NCI-H2171 (cell line): ENCODE measurements around the gene ALG5.
A peak's percentile ranks its signal among the peaks of the same experiment; 100 is the strongest.

Experiments
- DNase-seq: peaks from one replicate; lab custom pipeline; 2025; lab: John Stamatoyannopoulos, UW

The ALG5 gene, protein sequence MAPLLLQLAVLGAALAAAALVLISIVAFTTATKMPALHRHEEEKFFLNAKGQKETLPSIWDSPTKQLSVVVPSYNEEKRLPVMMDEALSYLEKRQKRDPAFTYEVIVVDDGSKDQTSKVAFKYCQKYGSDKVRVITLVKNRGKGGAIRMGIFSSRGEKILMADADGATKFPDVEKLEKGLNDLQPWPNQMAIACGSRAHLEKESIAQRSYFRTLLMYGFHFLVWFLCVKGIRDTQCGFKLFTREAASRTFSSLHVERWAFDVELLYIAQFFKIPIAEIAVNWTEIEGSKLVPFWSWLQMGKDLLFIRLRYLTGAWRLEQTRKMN

DNA sequence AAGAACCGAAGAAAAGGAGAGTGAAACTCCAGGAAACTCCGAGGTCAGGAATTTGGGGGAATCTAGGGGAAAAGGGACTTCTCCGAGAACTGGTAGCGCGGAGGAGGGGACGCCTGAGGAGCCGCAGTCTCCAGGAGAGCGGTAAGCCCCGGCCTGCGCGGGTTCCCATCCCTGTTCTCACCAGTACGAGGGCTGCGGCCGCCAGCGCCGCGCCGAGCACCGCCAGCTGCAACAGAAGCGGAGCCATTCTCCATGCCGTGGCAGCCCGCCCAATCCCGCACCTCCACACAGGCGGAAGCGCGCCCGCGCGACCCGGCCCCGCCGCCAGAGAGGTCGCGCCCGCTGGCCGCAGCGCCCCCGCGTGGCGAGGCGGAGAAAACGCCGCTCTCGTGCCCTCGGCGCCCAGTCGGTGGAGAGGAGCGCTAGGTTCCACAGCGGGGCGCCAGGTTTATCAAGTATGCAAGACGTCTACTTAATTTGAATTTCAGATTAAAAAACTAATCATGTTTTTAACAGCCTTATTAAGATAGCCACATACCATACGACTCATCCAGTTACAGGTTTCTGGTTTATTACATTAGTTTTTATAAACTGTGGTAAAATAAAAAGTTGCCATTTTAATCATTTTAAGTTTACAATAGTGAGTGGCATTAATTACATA lies at the start of gene ALG5:
Gene ALG5, minus strand, starts transcription at position 287 of the 661 bp plus-strand sequence. Its CDS starts 40 bp downstream, at position 247.
- peak; percentile 72 for DNase-seq

DNA sequence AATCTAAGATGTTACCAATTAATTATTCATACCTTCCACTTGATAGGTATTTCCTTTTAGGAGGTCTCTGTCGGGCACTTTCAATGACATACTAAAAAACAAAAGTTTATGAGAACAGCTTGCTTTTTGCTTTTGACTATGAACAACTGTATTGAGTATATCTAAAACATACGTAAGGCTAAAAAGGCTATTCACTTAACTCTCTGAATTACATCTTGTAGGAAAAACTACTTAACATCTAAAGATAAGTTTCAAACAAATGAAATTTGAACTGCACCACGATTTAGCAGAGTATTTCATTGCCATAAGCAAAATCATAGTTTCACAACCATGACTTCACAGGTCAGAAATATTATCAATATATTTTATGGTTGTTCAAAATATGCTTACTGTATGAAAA lies 48.7 kb upstream of the ALG5 start:
- no peak for DNase-seq

DNA sequence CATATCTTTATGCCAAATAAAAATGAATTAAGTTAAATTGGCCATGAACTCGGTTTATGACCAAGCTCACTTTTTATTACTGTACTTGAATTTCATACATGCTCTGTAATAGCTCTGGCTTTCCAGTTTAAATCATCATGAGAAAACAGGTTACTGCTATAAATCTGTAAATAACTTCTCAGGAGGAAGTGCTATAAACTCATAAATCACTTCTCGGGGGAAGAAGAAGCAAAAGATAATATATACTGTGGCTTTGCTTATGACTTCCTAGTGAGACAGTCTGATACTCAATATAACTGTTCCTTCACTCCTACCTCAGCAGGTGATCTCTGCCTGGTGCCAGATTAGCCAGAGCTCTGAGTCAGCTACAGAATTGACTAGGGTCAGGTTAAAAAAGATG lies 47.9 kb upstream of the ALG5 start:
- no peak for DNase-seq

DNA sequence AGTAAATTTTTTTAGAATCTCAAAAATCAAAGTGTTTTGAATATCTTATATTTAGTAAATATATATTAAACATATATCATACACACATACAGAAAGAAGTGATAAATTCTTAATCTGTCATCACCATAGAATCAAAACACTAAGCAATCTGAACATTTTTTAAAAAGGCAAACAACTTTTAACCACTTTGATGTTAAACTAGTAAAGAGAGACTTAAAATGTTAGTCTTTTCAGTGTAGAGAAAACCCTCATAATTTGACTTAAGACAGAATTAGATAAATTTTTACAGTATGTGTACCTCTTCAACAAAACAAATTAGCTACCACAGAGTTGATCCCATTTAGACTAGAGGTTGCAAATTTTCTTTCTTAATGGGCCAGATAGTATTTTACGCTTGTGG lies 46.9 kb upstream of the ALG5 start:
- no peak for DNase-seq

DNA sequence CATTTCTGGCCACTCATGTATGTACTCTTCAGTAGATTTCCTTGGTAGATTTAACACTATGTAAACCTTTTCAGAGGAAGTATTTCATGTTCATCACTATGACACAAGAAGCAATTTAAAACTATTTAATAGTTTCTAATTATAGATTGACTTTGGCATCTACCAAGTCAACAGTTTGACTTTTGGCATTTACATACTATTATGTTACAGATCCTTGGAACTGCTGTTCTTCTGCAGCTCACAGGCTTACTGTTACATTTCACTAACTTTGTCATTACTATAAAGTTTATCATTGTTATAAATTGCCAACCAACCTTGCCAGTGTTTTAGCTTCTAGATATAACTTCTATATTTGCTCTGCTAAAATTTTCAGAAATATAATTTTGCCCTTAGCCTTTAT lies 41.6 kb upstream of the ALG5 start:
- no peak for DNase-seq

DNA sequence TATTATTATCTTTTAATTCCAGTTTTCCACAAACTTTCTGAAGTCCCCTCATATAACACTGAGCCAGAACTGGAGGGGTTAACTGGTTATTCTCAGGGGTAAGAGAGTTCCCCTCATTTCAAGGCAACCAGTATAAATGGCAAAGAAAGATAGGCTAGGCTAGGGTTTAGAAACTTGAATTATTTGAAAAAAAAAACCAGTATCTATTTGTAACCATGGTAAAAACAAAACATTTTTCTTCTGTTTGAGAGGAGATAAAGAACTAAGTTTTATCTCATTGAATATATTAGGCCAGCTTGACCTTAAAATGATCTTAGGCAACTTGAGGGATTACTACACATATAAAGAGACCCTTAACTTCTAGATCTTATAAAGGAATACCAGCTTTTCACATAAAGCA lies 40.8 kb upstream of the ALG5 start:
- no peak for DNase-seq

DNA sequence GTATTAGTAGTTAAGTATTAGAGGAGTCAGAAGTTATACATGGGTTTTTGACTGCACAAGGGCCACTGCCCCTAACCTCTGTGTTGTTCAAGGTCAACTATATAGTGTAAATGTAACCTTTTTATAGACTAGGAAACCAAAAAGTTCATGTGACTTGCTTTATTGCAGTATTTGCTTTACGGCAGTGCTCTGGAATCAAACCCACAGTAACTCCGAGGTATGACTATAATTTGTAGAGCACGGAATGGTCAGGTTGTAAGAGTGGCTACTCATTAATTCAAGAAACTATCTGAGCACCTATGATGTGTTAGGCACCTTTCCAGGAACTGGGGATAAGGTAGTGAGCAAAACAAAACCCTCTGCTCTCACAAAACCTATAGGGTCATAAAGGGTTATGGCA lies 38.1 kb upstream of the ALG5 start:
- DNase-seq, result no peak

DNA sequence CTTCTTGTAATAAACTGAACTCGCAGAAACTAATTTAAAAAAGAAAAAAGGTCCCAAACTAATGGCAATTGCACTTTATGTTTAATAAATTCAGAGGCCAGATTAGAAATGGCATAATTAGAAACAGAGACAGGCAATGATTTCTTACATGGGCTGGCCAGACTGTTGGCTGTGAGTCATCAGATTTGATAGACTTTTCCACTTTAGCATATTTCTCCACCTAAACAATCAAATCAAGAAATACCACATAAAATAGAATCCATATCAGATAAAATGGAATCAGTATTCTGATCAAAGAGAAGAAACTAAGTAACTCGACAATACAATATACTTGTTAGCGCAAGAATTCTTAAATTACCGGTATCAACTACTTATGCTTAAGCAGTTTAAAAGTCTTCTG lies 30.5 kb upstream of the ALG5 start:
- DNase-seq, result no peak

DNA sequence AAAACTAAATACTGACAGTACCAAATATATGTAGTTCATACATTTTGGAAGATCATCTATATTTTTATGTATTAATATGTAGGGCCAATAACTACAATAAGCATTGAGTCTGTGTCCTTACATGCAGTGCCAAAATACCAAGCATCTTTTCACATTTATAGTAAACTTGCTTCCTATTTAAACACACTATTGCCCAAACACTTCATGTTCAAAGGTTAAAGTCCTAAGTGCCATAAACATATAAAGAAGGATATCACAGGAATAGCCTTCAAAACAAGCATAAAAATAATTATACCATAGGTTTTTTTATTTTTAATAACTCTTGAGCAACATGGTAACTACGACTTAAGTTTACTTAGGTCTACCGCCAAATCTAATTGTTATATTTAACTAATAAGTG lies 28.5 kb upstream of the ALG5 start:
- DNase-seq, result no peak

DNA sequence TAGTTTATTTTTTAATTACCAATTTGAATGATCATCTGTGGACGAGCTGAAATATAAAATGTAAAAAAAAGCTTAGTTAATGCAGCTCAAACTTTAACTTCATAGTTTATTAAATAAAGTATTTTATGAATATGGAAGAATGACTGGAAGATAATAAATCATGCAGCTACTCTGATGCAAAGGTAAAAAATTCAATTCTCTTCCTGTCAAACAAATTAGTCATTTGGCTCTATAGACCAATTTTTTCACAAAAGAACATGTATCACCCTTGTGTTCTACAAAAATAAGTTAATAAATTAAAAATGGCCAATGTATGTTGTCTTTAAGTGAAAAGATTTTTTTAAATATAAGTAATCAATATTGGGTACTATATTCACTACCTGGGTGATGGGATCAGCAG lies 27.6 kb upstream of the ALG5 start:
- no peak for DNase-seq

DNA sequence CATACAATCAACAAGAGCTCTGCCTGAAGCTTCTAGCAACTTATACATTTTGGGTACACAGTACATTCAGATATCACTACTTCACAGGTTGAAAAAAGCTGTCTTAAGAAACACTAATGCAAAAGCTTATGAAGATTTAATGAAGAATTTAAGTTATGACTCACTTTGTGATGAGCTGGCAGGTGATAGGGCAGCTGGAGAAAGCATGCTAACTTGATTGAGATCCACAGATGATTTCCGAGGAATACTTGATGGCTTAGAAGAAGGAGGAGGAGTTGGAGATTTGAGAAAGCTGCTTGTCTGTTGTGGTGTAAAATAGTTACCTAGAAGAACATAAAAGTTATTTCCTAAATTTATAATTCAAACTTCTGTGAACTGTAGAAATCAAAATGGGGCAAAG lies 24.7 kb upstream of the ALG5 start:
- no peak for DNase-seq

DNA sequence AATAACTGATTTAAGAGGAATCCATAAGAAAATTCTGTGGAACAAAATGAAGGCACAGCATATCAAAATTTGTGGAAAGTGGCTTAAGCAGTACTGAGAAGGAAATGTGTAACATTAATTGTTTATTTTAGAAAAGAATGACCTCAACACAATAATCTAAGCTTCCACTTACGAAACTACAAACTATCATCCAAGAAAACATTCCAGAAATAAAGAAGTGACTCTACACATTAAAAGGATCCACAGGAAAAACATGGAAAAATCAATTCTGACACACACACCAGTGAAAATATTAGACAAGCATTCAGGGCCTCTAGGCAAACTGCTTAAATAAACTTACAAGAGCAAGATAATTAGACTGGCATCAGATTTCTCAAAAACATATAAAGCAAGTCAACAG lies 15.5 kb upstream of the ALG5 start:
- no peak for DNase-seq

DNA sequence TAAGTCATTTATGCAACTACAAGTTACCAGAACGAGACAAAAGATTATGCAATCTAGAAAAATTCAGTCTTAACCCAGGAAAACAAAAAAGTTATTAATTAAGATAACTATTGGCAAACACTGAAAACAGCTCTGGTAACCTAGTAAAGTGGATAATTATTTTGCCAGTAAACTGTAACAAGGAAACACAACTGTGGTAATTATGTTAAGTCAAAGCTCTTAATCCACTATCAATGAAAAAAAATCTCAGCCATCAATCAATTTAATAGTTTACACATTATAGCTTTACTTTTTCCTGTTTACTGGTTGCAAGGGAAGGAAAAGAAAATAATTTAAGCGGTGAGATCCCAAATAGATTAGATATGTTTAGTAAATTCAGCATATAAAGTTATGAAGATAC lies 12.6 kb upstream of the ALG5 start:
- DNase-seq, result no peak

DNA sequence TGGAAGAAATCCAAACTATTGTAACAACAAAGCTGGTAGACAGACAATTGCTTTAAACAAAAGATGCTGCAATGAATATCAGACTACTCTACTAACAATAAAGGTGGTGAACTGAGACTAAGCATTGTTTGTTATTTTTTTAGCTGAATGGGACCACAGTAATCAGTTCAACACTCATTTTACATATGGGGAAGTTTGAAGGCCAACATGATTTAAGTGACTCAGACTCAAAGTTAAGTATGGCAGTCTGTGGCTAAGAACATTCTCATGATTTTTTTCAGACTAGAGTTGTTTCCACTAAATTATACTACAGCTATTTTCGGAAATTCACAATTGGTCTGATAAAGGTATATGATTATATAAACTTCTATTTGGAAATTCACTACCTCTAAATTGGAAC lies 11.9 kb upstream of the ALG5 start:
- no peak for DNase-seq

DNA sequence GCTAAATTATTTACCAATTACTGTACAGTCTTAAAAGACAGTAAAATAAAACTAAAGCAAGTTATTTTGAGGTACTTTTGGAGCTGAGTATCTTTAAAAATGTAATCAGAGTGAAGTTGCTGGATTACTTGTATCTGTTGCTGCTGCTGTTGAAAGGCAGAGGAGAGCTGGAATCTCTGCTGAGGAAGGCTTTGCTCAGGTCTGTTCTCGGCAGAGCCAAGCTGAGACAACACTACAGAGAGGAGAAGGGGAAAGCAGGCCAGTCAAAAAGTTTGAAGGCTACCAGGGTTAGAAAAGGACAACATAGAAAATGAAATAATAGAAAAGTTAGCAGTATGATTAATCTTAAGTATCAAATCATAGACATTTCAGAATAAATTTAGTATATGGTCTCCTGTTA lies 11.3 kb upstream of the ALG5 start:
- DNase-seq, result no peak

DNA sequence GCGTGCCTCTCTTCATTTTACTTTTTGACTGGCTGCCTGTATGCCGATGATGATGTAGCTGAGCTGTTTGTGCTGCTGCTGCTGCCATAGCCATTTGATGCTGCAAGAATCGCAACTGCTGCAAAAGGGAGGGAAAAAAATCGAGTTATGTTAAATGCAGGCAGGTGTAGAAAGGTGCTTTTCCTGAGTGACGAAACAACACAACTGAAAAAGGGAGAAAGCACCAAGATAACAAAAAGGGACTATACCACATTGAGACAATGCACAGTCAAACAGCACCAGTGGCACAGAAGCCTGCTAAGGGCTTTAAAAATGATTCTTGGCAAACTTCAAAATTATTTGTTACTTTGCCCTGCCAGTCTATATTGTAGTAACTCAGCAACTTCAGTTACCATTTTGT lies 10.6 kb upstream of the ALG5 start:
- no peak for DNase-seq

DNA sequence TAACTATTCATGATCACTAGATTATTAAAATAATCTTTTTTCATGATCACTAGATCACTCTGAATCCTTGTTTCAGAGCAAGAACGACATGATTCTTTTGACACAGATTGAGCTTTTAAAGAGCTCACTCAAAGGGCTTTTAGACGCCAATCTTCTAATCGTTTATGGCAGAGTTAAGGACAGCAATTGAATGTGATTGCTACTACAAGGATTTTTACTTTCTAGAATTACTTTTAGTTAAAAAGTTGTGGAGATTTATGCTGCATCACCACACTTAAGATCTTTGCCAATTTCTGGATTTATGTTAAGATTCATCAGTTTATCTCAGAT lies 2.7 kb upstream of the ALG5 start:
- no peak for DNase-seq

DNA sequence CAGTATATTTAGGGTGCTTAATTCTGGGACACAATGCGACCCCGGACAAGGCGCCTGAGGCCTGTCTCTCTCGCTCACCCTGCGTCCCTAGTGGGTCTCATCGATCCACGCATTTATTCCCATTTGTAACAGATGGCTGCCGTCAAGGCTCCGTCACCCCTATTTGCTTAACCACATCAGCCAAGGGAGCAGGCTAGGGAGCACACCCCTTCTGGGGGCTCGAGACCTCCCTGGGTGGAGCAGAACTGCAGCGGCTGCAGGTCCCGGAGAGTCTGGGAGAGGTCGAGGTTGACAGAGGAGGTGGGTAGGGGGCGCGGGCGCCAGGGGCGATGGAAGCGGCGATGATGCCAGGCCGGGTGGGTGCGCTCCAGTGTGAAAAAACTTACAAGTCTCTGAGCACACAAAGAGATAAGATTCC lies 507 bp downstream of the ALG5 start:
- no peak for DNase-seq

DNA sequence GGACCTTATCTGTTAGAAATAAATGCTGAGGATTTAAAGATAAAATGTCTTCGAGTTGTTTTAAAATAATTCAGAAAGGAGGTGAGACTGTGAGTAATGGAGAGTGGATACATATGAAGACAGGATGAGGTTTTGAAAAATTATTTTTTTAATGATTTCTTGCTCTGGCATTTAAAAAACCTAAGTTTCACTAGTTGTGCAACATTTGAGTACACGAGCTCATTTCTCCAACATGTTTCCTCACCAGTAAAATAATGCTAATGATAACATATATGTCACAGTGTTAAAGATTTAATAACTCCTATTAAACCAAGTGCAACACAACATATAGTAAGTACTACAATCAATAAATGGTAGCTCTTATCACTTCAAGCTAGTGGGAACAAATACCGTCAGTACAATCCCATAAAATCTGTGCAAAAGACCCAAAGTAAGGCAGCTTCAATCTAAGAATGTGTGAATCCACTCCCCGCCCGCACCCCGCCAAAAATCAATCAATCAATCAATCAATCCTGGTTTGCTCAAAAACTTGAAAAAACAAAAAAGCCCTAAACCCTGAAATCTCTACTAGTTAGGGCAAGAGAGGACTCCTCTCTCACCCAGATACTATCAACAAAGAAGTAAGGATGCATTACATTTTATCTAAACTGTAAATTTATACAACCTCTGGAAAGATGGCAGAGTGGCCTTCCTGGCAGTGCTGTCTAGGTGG lies 1.3 kb downstream of the ALG5 start:
- DNase-seq, result no peak

DNA sequence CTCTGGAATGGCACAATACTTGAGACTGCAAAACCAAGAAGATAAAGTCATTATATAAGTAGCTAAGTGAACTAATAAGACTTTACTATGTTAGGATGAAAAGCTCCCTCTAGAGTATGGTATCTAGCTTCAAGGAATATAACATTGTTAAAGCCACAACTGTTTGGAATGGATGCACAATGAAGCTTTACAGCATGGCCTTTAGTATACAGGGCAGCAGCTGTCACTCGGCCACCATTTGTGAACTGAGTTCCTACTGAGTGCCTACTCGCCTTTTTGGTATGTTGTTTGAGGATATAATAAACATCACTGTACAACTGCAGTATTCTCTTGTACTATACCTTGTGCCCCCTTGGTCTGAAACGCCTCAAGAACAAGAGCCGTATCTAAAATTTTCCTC lies 6.8 kb downstream of the ALG5 start:
- DNase-seq, result no peak

DNA sequence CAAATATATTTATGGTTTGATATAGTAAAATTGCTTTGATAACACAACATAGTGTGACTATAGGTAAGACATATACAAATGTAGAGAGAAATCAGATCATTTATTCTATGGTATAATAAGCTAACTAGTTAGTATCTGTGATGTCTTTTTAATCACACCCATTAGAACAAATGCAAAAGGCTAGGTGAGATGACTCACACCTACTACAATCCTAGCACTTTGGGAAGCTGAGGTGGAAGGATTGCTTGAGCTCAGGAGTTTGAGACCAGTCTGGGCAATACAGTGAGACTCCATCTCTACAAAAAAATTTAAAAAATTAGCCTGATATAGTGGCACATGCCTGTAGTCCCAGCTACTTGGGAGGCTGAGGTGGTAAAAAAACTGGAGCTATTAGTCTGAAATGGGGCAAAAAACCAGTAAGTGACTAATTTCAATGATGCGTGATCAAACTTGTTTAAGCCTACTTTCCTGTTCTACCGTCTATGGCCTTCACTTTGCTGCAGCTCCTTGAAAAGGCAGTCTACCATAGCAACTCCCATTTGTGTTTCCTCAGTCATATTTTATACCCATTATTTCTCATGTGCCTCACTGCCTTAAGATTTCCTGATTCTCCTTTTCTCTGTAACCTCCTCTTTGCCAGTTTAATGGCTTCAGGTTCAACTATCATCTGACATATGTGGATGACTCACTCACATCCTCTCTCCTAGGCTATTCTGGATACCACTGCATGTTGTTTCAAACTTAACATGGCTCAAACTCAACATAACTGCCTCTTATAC lies 12.5 kb downstream of the ALG5 start:
- no peak for DNase-seq

DNA sequence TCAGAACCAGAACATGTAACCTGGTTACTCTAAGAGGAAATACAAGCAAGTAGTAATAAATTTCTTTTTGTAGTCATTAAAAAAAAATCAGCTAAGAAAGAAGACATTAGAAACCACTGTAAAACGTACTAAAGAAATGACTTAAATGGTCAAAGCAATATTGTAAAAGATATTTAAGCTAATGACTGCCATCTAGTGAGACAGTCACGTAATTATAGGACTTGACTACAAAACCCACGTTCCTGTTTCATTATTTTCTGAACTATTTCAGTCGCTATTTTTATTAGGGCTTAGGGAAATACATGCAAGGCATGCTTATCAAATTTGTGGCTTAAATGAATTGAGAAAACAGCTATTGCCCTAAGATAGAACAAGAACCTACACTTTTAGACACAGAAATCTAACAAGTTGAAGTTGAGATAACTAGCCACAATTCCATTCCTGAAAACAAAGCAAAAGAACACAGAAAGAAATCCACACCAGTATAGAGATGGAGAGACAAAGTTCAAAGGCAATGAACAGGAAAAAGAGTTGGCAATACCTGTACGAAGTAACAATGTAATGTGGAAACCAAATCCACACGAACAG lies 17.9 kb downstream of the ALG5 start:
- DNase-seq, result no peak
